ENCODE measurements around the gene CENPP.

DNA sequence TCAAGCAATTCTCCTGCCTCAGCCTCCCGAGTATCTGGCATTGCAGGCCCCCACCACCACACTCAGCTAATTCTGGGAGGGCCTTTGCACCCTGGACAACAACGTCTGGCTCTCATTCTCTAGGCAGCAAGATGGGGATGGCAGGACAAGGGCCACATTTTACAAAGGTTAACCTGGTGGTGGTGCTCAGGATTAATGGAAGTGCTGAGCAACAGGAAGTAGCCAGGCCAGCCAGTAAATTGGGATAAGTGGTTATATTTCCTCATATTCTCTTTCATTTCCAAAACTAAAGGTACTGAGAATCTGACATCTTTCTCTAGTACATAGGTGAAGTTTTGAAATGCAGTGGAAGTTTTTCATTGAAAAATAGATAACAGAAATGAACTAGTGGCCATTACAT lies 181.3 kb downstream of the CENPP start:
- TF ChIP-seq POLR2A (IDR thresholded peaks at IDR 0.05; ENCODE audit: extremely low read depth, insufficient read length): no peak
- TF ChIP-seq, protein P1, sequence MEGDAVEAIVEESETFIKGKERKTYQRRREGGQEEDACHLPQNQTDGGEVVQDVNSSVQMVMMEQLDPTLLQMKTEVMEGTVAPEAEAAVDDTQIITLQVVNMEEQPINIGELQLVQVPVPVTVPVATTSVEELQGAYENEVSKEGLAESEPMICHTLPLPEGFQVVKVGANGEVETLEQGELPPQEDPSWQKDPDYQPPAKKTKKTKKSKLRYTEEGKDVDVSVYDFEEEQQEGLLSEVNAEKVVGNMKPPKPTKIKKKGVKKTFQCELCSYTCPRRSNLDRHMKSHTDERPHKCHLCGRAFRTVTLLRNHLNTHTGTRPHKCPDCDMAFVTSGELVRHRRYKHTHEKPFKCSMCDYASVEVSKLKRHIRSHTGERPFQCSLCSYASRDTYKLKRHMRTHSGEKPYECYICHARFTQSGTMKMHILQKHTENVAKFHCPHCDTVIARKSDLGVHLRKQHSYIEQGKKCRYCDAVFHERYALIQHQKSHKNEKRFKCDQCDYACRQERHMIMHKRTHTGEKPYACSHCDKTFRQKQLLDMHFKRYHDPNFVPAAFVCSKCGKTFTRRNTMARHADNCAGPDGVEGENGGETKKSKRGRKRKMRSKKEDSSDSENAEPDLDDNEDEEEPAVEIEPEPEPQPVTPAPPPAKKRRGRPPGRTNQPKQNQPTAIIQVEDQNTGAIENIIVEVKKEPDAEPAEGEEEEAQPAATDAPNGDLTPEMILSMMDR (IDR thresholded peaks at IDR 0.05; ENCODE audit: low read depth, low read length): no peak
- TF ChIP-seq, protein P2, sequence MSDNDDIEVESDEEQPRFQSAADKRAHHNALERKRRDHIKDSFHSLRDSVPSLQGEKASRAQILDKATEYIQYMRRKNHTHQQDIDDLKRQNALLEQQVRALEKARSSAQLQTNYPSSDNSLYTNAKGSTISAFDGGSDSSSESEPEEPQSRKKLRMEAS (IDR thresholded peaks at IDR 0.05; ENCODE audit: low read depth, low read length): no peak

Data from NB4 (cell line).